NCI-H1417 (cell line): ENCODE measurements around the gene GNAT2.

Source experiments
- DNase-seq, 3 experiments: peaks; one replicate each; lab custom pipeline; 2025; lab: John Stamatoyannopoulos, UW

The GNAT2 gene

DNA sequence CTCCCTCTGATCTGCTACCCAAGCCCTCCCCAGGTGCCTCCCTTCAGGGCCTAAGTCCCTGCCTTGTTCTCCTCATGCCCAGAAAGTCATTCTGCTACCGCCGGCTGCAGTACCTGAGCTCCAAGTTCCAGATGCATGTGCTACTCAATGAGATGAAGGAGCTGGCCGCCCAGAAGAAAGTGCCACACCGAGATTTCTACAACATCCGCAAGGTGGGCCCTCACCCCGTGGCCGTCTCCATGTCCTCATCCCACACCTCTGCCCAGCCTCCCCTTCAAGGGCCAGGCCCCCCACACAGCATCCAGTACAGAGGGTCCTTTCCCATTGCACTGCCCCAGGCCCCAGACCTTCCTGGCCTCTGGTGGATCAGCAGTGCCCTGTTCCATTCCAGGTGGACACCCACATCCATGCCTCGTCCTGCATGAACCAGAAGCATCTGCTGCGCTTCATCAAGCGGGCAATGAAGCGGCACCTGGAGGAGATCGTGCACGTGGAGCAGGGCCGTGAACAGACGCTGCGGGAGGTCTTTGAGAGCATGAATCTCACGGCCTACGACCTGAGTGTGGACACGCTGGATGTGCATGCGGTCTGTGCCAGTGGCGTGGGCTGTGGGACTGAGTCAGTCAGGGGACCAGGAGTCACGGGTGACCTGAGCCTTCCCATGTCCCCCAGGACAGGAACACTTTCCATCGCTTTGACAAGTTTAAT, 8.4 kb upstream of the GNAT2 start:
- DNase-seq, result no peak

DNA sequence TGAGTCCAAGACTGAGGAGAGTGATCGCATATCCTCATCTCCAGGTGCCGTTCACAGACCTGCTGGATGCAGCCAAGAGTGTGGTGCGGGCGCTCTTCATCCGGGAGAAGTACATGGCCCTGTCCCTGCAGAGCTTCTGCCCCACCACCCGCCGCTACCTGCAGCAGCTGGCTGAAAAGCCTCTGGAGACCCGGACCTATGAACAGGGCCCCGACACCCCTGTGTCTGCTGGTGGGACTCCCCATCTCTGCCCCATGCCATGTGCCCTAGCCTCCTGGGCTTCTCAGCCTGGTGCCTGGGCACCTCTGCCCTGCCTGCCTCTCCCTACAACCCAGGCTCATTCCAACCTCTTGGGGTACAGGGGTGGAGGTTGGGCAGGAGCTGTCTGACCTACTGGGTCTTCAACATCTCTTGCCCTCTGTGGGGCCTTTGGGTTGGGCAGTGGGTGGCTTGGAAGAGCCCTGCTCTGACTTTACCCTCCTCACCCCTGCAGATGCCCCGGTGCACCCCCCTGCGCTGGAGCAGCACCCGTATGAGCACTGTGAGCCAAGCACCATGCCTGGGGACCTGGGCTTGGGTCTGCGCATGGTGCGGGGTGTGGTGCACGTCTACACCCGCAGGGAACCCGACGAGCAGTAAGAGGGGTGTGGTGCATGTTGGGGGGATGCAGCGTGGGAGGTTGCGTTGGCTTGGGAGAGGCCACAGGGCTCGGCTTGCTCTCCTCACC, 7.4 kb upstream of the GNAT2 start:
- no peak for DNase-seq

DNA sequence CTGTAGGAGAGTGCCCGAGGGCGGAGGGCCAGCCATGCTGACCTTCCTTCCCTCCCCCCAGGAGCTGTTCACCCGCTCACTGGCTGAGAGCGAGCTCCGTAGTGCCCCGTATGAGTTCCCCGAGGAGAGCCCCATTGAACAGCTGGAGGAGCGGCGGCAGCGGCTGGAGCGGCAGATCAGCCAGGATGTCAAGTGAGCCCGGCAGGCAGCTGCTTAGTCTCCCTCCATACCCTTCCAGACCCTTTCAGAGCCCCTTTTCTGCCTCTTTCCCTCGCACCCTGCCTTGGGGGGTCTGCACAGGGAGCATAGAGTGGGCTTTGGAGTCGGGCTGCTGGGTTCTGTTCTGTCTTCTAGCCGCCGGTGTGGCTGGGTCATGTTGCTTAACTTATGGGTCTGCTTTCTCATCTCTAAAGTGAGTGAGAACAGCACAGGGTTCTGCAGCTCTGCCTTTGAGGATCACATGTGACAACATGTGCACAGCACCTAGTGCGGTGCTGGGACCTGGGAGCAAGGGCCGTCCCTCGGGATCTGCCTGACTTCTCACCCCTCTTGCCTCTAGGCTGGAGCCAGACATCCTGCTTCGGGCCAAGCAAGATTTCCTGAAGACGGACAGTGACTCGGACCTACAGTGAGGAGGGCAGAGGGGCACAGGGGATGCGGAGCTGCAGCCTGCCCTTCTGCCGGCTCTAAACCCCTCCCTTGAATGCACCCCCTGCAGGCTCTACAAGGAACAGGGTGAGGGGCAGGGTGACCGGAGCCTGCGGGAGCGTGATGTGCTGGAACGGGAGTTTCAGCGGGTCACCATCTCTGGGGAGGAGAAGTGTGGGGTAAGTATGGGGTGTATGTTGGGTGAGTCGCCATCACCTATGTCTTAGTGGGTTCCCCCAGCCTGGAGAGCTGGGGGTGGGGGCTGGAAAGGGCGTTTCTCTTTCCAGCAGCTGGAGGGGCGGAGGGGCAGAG, 6.5 kb upstream of the GNAT2 start:
- DNase-seq, result peak; percentile 13 to 71 (median 68)

DNA sequence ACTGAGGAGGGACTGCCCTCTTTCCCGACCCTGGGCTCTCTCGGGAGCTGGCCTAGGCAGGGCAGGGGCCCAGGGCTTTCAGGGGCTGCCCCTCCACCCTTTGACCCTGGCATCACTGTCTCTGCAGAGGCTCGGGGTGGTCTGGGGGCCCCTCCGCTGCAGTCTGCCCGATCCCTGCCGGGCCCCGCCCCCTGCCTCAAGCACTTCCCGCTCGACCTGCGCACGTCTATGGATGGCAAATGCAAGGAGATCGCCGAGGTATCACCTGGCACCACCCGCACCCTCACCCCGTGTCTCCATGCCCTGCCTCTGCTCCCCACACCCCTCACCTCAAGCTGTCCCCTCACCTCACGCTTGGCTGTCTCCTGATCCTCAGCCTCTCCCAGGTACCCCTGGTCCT, 5.8 kb upstream of the GNAT2 start:
- DNase-seq, result peak; percentile 22 to 71 (median 68)

DNA sequence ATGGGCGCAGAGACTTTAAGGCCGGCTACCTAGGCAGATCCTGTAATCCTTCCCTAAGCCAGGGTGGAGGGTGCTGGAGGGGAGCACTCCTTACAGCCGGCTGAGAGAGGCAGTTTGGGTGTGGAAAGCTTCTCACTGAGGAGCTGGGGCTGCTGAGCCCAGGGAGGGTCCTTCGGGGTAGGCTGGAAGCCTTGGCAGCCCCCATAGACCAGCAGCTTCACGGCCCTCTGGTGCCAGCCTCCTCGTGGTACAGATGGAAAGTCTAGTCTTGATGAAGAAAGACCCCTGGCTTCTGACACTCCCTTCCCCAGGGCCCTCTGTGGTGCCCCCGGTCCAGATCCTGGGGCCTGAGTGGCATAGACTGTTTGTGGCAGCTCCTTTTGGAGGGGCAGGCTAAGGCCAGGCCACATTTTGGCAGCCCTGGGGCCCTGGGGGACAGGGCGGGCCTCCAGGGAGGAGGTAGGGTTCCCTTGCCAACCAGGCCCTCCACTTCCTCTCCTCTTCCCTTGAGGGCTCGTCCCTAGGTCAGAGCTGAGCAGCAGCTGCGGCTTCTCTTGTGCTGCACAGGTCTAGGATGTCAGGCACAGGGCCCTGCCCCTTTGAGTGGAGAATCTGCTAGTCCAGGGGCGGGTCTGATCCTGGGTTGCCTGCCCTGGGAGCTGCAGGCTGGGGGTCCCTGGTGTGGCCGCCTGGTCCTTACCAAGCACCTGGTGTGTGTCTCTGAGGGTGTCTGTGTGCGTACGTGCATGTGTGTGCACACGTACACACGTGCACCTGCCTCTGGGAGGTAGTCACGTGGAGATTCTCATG, 5.0 kb upstream of the GNAT2 start:
- DNase-seq, result peak; percentile 51 to 89 (median 72)

DNA sequence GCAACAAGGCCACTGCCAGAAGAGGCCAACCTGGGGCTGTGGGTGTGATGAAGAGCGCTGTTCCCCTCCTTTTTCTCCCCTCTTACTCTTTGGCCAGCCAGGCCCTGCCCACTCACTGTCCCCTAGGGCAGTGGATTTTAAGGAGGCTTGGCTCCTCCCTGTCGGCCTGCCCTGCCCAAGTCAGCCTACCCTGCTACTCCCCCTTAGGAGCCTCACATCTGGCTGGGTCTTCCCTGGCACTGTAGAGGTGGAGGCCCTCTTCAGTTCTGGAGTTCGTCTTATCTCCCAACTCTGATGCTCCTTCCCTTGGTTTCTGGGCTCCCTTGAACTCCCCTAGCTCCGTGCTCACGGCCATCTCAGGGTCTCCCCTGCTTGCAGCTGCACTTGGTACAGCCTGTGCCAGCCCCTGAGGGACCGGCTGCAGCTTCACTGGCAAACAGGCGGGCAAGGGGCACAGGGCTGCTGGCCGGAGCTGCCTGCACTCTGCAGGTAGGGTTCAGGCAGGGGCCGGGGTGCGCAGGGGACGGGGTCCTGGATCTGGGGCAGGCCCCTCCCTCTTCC, 4.3 kb upstream of the GNAT2 start:
- DNase-seq, result peak in 2 of 3 experiments; percentile 21 to 50

DNA sequence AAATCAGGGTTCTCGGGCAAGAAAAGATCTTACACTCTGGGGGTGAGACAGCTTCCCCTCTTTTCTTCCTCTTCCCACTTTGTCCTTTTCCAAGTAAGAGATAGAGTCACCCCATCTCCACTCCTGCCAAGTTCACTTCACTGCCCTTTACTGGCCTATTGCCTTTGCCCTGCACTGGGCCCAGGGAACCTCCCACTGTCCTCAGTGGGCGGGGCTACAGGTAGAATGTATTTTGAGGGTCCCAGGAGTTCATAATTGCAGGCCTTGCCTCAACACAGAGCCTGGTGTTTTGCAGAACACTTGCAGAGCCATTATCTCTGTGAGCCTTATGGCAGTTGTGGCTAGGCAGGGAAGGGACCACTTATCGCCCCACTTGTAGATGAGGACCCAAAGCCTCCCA, 3.5 kb upstream of the GNAT2 start:
- no peak for DNase-seq

DNA sequence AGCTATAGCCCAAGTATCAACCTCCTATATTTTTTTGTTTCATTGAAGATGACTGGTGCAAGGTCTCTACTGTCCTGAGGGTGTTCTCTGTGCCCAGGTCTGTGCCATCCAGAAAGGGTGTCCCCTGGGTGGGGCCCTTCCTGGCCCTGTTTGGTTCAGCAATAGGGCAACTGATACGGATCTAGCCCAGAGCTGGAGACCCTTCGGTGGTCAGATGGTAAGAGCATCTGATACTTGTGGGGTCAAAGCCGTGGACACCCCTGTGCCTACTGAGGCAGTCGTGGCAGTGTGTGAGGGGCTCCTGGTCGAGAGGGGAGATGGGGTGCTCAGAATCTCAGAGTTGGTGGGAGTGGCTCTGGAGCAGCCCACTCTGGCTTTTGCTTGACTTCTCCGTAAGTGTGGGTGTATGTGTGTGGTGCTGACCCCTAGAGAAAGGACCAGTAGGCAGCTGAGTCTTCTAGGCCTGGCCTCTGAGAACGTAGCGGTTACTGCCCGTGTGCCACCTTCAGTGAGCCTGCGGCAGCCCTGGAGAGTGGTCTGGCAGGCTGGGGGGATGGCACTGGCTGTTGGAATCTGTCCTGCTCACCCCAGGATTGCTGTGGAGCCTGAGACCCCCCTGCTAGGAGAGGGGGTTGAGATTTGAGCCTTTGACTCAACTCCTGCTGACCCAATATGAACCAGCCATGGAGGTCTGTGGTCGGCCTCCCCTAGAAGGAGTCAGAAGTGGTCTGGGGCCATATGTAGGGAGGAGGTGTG, 2.9 kb upstream of the GNAT2 start:
- no peak for DNase-seq

DNA sequence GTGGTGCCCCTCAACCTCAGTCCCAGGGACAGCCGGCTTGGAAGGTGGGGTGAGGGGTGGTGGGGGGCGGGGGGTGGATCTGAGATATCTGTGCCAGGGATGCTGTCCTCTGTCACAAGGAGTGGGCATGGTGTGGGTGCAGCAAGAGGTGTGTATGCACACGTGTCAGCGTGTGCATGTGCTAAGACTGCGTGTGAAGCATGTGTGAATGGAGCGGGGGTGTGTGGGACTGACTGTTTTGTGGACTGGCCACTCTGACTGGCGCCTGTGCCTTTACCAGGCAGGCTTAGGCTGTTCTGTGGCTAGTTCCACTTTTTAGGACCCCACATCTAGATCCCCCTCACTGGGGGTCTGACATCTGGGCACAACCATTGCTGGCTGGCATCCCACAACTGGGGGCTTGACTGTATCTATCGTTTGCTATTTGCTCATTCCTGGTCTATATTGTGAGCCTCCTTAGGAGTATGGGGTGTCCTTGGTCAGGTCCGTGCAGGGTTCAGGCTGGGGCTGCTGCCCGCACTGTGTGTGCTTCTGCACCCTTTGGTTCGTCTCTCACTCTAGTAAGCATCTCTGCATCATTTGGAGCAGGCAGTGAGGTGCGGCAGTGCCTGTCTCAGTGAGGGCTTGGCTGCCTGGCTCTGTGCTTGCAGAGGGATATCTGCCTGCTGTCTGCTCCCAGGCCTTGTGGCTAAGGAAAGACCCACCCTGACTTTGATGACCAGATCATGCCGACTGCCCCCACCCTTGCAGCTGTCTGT, 2.1 kb upstream of the GNAT2 start:
- DNase-seq, result no peak

DNA sequence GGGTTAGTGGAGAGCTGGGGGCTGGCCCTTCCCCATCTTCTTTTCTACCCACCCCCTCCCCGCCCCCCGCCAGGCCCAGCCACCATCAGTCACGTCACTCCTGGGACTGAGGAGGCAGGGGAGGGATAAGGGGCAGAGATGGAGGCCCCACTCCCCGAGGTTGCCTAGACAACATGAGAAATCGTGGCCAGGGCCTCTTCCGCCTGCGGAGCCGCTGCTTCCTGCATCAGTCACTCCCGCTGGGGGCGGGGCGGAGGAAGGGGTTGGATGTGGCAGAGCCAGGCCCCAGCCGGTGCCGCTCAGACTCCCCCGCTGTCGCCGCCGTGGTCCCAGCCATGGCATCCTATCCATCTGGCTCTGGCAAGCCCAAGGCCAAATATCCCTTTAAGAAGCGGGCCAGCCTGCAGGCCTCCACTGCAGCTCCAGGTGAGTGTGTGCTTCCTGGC, 1.4 kb upstream of the GNAT2 start:
- peak; percentile 86 to 94 (median 89) for DNase-seq

DNA sequence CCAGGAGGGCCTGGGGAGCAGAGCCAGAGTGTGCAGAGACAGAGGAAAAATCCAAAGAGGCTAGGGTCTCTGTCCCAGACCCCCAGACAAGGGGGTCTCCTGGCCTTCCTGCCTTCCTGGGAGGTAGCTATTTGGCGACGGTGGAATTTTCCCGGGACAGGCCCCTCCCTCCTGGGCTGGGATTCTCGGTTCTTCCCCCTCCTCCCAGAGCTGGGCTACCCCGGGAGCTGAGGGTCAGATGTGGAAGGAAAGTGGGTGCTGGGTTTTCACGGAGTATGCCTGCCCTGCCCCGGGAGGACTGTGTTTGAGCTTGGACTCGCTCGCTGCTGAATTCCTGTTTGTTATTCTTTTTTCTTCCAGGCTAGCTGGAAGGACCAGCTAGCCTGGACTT, 980 bp upstream of the GNAT2 start:
- peak in 2 of 3 experiments; percentile 10 to 58 for DNase-seq

DNA sequence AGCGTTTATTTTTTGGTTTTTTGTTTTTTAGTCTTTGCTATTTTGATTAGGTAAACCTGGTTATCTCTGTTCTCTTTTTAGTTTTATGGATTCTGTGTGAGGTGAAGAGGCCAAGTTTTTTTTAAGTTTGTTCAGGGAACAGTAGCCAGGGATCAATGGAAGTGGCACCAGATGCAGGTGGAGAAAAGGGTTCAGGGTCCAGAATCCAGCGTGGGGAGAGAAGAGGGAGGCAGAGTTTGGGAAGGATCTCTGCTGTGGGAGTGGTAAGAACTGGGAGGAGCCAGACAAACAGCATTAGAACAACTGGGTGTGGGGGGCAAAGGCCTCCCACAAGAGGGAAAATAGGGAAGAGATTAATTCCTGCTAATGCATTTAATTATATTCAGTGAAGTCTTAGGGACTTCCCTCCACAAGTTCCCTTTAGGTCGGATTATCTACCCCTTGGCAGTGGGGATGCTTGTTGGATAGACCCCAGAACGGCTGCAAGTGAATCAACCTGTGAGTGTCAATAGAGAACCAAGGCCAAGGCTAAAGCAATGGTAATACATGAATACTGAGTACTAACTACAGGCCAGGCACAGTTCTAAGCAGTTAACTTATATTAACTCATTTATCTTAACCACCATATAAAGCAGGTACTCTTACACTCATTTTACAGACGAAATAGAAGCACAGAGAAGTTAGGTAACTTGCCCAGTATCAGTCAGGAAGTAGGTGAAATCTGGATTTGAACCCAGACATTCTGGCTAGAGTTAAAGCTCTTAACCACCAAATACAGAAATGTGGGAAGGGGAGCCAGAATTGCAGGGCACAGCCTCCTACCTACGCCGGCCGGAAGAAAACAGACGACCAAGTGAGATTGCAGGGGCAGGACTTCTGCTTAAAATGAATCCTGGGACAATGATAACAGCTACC, 498 bp downstream of the GNAT2 start:
- no peak for DNase-seq

DNA sequence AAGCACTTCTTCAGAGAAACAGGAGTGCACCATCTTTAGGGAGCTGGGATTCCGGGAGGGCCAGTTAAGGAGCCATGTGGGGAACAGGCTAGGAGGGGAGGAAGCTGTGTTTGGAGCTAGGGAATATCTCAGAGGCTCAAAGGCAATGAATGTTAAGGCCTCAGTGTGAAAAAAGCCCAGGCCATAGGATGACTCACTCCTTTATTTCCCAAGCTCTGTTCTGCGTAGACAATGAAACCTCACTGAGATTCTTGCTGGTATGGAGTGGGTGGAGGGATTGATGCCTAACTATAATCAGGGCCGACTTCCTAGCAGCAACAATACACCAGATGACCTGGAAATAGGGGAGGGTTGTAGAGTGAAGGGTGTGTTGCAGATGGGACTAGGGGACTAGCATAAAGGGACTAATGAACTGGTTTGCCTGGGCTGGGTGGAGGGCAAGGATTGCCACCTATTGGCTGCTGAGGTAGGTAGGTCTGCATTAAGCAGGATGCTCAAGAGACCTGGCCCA, 2.1 kb downstream of the GNAT2 start:
- peak in 1 of 3 experiments; percentile 6 for DNase-seq

DNA sequence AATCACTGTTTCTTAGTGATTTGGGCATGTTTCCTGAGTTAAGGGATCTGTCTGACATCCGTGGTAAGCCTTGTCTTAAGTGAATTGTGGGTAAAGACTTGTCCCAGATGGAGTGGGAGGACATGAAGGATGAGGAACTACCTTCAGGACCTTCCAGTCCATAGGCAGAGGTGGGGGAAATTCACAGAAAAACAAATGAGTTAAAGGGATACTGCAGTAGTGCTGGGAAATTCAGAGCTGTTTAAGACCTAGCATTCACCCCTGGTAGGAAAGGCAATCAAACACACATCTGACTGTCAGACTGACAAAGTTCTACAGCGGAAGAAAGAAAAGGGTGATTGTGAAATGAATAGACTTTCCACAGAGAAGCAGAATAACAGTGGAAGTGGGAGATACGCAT, 3.0 kb downstream of the GNAT2 start:
- DNase-seq, result no peak

DNA sequence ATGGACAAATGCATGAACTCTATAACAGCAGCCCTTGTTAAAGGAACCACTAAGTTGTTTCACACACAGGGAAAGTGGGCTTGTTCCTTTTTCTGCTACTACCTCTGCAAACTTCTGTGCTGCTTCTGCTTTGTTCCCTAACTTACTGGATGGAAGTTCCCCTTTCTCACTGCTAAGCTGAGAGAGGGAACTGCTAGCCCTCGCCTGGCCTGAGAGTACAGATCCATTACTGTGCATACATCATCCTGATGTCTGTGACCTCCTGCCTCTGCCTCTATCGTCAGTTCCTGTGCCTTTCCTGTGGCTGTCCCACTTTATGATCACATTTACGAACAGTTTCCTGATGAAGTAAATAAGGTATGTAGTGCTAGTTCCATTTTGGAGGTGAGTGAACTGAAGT, 3.5 kb downstream of the GNAT2 start:
- DNase-seq, result no peak

DNA sequence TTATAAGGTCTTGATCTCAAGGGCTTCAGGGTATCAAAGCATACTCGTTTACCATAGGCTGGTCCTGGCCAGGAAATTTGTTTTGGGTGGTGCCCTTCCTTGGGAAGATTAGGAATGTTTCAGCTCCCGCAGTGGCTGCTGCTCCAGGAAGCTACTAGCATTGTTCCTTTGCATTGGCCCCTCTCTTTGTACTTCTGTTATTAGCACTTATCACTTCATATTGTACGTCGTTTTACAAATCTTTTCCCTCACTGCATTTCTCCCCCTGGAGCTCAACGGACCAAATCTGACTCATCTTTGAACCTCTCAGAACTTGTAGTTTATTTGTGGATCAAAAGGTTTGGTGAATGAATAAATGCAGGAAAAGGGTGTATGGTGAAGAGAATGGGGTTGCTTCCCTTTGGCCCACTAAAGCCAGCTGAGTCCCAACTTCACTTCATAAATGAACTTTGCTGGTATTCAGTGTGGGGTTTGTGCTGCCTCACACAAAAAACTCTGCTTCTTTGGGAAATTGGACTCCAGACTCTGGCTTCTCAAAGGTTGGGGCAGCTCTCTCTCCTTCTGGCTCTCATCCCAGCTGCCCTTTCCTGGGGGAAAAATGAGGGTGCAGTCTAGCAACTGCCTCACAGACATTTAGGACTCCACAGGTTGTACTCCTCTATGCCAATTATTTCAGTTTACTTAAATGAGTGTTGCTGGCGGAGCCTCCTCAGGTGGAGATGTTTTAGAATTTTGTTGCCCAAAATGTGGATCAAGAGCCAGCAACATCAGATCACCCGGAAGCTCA, 5.9 kb downstream of the GNAT2 start:
- DNase-seq, result no peak

DNA sequence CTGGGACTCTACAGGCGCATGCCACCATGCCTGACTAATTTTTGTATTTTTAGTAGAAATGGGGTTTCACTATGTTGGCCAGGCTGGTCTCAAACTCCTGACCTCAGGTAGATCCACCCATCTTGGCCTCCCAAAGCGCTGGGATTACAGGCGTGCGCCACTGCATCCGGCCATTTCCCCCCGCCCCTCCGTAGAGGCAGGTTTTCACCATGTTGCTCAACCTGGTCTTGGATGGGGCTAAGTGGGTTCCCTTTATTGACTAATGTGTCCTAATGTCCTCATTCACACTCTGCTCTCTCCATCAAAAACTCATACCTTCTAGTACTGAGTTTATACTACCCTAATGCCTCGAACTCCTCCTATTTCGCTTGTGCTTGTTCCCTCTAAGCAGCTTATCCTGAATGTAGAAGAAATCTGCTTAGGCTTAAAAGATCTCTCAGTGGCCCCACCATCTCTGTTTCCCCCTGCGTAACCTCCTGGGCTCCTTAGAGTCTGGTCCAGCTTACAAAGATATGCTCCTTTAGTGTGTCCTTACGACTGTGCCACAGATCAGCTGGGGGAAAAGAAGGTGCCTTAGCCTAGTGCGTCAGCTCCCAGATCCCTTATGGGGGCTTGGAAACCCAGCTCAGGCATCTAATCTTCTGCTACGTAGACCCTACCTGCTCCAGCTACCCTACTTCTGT, 8.0 kb downstream of the GNAT2 start:
- no peak for DNase-seq
